ENCODE measurements around the gene NPAS3.

NPAS3 gene

GRCh38 chr14:33737446-33737845 lies 798.8 kb downstream of the NPAS3 start (continued):
- TF ChIP-seq ZNF548 (tag by site-specific recombination; IDR thresholded peaks at IDR 0.05): no peak
- no peak for TF ChIP-seq ZNF837 (tag by site-specific recombination; IDR thresholded peaks at IDR 0.05)
- no peak for TF ChIP-seq ZNF133 (tag by site-specific recombination; IDR thresholded peaks at IDR 0.05)
- no peak for TF ChIP-seq ZNF24 (tag by site-specific recombination; IDR thresholded peaks at IDR 0.05)

GRCh38 chr14:33738029-33738428 lies 799.4 kb downstream of the NPAS3 start:
- H3K27ac ChIP-seq (ENCODE audit: extremely low read depth, low read depth, low read length): no peak overlapping the region

GRCh38 chr14:33738491-33738890 lies 799.8 kb downstream of the NPAS3 start:
- no peaks in the 10 kb centered on the region for H3K4me1 ChIP-seq (ENCODE audit: control insufficient read depth, insufficient read depth, low read length)
- CTCF ChIA-PET: interaction anchor here (1.0 kb wide), 1 partner anchor 54 kb away, joined by 3 read pairs; no protein-coding TSS in a partner anchor
- POLR2A ChIA-PET: no interaction called here
- no peaks in the 10 kb centered on the region for H3K9me3 ChIP-seq (ENCODE audit: control insufficient read depth, insufficient read depth, low read depth, low read length)
- TF ChIP-seq BCL11B (tag by site-specific recombination; IDR thresholded peaks at IDR 0.05; ENCODE audit: low read depth) (no peak), PRDM2 (tag by site-specific recombination; IDR thresholded peaks at IDR 0.05; ENCODE audit: borderline replicate concordance) (no peak), CTCF (tag by site-specific recombination; IDR thresholded peaks at IDR 0.05) (no peak), PRDM4 (tag by site-specific recombination; IDR thresholded peaks at IDR 0.05) (no peak), SETDB1 (IDR thresholded peaks at IDR 0.05; ENCODE audit: insufficient read length, low read length) (no peak)
- no peak overlapping the region for H3K4me3 ChIP-seq (ENCODE audit: low read depth, low read length)
- no peak overlapping the region for H3K27ac ChIP-seq (ENCODE audit: extremely low read depth, low read depth, low read length)
- no peaks in the 10 kb centered on the region for H3K36me3 ChIP-seq (ENCODE audit: control insufficient read depth in 2 of 2, insufficient read depth in 1 of 2, low read length in 2 of 2)

More at GRCh38 chr14:33738029-33738428, 799.4 kb downstream of the NPAS3 start:
- ChIA-PET CTCF (interaction anchor here (1.0 kb wide), 1 partner anchor 55 kb away, joined by 3 read pairs; no protein-coding TSS in a partner anchor), POLR2A (no interaction called here)
- Histone ChIP-seq H3K4me3 (ENCODE audit: low read depth, low read length) (no peak overlapping the region), H3K4me1 (ENCODE audit: control insufficient read depth, insufficient read depth, low read length) (no peaks in the 10 kb centered on the region), H3K36me3 (ENCODE audit: control insufficient read depth in 2 of 2, insufficient read depth in 1 of 2, low read length in 2 of 2) (no peaks in the 10 kb centered on the region), H3K9me3 (ENCODE audit: control insufficient read depth, insufficient read depth, low read depth, low read length) (no peaks in the 10 kb centered on the region)
- TF ChIP-seq TRIM28 (IDR thresholded peaks at IDR 0.05; ENCODE audit: borderline replicate concordance, low read length): no peak
